AML-193 (cell line): Measurements from ENCODE around the gene PRMT5.
A peak's percentile ranks its signal among the peaks of the same experiment; 100 is the strongest.
"Not testable (repeated sequence)": the region's sequence is repeated elsewhere in the genome, so short reads cannot be mapped to it uniquely, and the experiment has no call there.

ENCODE experiments used
- DNase-seq, 2 experiments: peaks; one replicate each; lab custom pipeline; 2025; lab: John Stamatoyannopoulos, UW

Gene PRMT5

DNA sequence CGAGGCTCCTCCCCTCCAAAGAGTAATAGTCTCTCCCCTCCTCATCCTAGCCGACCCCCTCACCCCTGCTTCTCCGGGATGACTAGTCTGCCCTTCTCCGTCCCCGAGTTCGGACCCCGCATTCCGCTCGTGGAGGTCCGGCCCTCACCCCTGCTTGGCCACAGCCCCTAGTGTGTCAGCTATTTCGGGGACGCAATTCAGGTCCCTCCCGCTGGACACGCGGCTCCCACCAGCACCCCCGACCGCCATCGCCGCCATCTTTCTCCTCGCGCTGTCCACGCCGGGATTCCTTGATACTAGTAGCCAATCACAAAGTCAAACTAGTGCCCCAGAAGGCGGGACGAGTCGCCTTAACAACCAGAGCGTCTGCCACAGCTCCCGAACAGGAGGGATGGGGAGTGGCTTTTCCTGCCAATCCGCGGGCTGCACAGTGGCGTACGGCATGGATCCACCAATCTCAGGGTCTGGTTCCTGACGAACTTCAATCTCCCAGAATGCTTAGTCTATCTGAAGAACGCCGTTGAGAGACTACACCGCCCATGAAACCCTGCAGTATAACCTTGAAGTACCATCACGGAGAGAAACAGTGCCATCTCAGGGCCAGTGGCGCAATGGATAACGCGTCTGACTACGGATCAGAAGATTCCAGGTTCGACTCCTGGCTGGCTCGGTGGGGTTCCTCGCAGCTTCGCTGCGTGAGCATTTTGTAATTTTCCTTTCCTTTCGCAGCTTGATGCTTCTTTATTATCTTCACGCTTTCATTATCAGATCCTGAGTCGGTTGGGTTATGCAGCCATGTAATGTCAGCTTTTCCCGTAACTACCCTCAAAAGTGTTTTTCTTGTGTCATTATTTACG lies at the start of gene PRMT5:
Gene PRMT5, minus strand, starts transcription at position 273 of the 857 bp plus-strand sequence. Its CDS starts 15 bp downstream, at position 258.
- DNase-seq = peak; percentile 99

DNA sequence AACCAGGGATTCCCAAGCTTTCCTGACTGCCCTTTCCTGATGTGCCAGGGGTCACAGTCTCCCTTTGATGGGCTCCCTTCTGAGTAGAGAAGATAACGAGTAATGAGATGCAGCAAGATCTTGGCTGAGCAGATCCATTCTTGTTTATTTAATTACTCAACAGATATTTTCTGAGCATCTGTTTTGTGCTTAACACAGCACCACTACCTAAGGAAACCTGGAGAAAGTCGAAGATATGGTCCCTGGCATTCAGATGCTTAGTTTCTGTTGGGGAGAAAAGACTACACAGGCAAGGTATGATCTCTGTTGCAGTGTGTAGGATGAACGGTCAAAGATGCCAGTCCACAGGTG lies 49.3 kb upstream of the PRMT5 start:
- no peak for DNase-seq

DNA sequence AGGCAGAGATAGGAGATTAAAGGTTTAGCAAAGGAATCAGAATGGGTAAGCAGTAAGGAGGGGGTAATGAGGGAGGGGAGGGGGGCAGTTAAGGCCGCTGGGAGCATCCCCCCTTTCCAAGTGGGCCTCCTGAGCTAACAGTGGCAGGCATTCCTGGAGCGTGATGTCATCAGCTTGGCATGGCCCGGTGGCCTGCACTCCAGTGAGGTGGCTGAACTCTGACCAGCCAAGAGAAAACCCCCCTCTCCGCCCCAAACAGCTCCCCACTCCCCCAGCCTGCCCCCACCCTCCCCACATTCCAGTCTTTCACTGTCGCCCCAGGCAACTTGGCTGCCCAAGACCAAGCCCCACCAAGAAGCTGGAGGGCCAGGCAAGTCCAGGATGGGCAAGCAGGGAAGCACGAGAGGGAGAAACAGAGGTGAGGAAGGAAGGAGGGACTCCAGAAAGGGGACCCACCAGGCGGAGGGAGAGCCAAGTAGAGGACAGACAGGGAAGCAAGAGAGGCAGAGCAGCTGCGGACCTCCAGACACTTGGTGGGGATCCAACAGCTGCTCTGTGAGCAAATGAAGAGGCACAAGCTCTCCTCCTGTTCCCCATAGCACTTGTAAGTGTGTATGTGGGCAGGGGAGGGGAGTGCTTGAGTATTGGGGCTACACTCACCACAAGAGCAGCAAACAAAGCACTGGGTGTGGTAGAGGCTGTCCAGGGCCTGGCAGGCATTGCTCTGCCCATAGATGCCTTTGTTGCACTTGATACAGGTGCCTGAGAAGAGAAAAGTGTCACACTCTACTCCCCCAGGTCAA lies 48.7 kb upstream of the PRMT5 start:
- DNase-seq = no peak

DNA sequence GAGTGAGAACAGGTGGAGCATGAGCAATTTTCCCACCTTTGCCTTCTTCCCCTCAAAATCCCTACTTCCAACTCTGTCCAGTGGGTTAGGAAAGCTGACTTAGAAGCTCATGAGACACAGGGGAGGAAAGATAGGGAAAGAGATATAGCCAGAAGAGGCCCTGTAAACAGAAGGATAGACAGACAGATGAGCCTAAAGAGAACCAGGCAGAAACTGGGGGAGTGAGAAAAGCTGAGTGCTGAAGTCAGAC lies 48.2 kb upstream of the PRMT5 start:
- DNase-seq = no peak

DNA sequence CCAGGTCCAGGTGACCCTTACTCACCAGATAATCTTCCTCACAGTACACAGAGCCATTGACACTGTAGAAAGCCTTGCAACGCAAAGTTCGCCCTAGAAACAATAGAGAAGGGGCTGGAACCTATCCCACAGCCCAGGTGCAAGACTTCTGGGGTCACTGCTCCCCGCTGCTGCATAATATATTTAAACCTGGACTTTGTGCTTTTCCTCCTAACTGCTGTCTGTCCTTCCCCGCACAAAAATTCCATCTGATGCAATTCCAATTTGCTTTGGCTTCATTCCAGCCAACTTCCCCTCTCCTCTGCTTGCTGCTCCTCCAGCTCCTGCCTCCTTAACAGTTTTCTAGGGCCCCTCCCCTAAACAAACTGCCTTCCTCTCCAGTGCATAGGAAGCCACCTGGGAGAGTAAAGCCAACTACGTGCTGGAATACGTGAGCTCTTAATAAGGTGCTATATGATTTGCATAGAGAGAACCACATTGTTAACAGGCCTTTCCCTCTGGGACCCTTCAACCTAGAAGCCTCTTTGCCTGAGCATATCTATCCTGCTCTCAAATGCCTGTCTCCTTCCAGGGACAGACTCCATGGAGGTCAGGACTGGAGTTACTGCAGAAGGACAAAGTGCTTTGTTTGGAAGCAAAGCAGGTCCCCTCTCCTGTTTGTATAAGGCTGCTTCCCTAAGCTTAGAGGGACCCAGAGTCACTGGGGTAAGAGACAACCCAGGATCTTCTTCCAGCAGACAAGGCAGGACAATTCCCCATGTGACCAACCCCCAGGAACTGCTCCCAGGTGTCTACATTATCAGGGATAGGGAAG lies 47.7 kb upstream of the PRMT5 start:
- DNase-seq = no peak

DNA sequence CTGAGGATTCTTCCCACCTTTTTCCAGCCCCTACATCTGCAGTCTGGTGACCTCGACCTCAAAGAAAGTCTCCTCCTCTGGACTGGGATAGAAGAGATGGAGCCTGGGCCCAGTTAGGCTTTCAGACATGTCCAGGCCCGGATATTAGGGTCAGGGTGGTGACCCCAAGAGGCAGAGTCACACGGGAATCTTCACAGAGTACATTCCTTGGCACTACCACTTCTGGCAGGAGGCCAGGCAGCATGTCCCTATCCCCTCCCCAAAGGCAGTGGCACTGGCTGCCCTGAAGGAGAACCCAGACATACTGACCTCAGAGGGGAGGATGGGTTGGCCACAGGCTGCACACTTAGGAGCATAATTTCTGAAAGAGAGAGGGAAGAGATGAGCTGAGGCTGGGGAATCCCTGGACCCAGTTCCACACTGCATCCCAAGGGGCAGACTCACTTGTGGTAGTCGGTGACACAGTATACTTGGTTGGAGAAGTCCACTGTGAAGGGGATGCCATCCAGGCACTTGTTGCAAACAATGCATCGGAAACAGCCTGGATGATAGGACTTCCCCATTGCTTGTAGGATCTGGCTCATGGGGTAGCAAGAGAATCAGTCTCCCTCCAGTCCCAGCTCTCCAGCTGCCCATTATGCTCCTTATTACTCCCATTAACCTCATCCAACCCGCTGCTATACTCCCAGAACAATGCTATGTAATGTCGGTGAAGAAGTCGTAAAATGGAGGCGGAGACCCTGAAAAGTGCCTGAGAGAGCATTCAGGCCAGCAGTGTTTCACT lies 45.5 kb upstream of the PRMT5 start:
- DNase-seq = no peak

DNA sequence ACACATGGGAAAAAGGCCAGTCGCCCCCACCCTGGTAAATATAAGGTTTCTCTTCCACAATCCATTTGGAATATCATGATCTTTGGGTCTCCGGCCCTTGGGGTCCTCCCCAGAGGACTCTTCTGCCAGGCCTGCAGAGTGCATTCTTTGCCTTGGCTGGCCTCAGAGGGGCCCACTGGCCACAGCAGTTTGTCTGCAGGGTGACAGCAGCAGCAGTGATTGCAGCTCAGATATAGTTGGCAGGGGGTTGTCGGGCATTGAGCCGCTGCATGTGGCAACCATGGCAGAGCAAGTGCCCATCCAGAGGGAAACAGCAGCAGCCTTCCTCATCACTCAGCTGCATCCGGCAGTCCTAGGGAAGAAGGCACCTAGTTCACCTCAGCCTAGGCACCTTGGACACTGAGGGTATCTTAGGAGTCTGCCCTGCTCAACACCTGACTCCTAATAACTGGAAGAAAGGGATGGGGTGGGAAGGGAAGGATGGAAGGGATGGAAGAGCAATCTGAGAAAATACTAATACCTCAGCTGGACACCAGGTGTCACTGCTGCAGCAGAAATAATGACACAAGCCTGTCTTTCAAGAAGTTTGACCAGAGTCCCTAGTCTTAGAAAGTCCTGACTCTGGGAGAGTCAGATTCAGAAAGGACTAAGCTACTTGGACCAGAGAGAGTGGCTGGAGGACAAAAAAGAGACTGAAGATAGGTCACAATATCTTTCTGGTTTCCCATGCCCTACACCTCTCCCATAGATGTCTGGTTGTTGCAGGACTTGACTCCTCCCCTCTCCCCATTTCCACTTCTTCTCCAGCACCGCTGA lies 44.2 kb upstream of the PRMT5 start:
- DNase-seq = peak; percentile 33 to 49

DNA sequence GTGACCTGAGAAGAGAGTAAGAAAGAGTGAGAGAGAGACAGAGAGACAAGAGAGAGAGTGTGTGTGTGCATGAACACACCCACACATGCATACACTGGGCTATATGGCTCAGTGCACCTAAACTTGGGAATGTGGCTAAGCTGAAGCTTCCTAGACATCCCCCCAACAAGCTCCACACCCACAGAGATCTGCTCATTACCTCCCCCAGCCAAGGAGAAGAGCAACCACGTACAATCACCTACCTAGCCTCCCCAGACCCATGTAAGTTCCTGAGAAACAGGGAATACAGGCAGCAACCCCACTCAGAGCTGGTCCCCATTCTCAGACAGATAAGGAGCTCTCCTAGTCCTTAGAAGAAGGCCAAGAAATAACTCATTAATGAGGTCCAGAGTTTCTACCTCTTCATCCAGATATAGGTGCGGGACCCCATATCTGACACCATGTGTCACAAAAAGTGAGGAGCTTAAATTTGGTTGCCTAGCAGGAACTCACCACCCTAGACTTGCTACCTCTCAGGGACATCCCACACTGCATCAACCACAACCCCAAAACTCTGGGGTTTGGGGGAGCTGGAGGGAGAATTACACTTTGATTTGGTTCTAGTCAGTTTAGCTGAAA lies 43.2 kb upstream of the PRMT5 start:
- DNase-seq = no peak

DNA sequence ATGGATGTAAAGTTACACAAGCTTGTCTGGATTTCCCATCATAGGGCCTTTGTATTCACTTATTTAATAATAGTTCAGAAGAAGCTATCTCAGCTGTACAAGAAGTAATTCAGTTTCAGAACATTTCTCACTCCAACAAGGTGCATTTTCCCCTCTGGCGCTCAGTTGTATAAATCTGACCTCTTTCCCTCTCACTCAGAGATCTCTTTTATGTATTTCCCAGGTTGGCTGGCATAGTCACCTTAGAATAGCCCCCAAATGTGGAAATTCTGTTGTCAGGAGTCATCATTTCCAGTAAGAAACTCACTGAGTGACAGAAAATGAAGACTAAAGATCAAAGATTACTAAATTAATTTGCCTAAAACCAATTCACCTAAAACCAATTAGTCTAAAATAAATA lies 42.0 kb upstream of the PRMT5 start:
- DNase-seq = no peak

DNA sequence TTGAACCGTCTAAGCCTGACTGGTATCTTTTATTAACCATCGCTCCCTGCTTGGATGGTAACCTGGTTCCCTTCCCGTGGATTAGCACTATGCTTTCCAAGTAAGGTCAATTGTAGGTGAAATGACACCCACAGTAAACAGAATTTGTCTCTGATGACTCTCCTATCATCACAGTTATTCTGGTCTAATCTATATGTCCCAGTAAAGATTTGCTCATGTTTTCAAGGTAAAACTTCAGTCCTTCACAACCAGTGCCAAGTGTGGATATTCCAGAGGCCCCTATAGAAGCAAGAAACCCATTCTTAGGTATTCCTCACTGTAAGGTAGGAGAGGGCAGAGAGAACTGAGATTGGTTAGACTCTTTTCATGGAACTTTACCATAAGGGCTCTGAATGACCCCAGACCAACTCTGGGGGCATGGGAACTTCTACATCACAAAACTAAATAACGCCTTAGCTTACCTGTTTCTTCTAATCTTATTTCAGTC lies 37.6 kb upstream of the PRMT5 start:
- no peak for DNase-seq

DNA sequence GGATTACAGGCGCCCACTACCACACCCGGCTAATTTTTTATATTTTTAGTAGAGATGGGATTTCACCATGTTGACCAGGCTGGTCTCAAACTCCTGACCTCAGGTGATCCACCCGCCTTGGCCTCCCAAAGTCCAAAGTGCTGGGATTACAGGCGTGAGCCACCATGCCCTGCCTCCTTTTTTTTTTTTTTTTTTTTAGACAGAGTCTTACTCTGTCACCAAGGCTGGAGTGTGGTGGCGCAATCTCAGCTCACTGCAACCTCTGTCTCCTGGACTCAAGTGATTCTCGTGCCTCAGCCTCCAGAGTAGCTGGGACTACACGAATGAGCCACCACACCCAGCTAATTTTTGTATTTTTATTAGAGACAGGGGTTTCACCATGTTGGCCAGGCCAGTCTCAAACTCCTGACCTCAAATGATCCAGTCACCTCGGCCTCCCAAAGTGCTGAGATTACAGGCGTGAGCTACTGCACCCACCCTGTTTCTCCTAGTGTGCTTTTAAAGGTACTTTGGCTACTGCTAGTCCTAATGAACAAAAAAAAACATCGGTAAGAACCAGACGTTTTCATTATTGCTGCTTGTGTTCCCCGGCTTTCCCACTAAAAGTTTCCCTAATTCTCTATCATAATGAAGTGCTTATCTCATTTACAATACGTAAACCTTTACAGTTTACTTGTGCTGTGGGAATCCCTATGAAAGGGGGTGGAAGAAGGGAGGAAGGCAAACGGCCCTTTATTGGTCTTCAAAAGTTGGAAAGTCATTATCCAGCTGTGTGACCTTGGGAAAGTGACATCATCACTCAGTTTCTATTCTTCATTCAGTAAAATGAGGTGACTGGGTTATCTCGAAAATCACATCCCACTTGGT lies 37.0 kb upstream of the PRMT5 start:
- not testable (repeated sequence) for DNase-seq

DNA sequence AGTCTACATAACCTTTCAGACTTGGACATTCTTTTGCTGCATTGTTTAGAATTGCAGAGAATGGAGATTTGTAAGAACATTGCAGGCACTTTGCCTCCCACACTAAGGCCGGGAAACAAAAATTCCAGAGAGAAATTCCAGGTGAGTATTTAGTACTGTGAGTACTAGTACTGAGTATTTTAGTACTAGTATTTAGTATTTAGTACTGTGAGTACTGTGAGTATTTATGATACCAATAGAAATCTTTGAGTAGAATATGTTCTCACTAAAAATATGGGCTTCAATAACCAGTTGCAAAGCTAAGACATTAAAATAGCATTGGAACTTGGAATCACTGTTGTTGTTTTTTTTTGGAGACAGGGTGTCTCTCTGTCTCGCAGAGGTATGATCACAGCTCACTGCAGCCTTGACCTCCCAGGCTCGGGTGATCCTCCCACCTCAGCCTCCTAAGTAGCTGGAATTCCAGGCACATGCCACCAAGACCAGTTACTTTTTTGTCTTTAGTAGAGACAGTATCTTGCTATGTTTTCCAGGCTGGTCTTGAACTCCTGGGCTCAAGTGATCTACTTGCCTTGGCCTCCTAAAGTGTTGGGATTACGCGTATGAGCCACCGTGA lies 33.0 kb upstream of the PRMT5 start:
- DNase-seq = no peak

DNA sequence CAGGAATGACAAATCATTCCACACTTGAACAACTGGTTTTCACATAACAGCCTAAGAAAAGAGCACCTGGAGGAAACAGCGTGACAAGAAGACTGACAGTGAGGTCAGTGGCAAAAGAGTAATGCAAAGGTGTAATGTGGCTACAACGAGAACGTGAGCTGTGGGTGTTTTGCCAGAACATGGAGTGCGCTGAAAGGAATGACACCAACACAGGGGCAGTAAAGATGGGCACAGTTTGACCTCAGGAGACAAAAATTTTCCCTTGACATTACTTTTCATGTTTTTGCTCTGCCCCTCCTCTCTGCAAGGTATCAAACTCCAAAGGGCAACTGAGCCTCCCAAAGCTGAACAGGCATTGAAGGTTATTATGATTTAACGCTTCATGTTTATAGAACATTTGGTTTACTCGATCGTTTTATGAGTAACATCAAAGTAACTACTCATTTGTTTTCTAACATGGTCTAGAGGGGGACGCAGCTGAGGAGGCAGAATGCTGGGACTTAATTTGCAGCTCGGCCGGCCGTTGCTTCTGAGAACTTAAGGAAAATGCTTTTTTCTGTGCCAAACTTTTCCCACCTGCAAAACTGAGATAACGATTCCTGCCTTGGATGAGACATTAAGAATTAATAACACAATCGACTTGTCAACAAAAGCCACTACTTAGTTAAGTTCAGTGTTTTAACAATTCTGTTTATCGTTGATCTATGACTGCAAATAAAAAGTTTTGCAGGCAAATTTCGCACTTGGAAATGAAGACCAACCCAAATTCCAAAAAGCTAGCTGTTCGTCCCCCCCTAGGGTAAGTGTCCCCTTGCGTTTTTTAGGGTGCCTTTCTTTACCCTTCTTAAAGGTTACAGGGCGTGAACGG lies 26.8 kb upstream of the PRMT5 start:
- no peak for DNase-seq

DNA sequence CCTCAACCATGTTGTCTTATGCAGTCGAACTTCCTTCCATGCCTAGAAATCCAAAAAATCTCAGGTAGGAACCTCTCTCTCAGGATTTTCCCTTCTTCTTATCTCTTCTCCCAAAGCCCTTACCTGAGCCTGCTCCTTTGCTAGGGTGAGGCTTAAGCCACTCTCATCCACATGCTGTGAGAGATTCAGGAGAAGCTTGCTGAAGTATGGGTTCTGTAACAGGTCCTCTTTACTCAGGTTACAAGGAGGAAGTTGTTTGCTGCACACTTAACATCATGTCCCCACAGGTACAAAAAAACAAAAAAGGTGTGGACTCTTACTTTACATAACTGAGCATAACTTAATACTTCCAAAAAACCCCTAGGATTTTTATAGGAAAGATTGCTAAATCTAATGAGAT lies 23.2 kb upstream of the PRMT5 start:
- DNase-seq = no peak

DNA sequence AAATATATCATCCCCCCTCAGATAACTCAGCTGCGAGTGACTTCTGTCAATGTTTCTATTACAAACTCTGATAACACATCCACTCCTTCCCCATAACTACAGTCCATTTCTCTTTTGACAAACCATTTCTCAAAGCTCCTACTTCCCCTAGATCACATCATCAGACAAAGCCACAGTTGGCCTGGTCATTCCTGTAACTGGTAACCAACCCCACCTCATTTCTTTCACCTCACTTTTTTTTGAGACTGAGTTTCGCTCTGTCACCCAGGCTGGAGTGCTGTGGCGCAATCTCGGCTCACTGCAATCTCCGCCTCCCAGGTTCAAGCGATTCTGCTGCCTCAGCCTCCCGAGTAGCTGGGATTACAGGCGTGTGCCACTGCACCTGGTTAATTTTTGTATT lies 22.6 kb upstream of the PRMT5 start:
- peak; percentile 71 for DNase-seq

DNA sequence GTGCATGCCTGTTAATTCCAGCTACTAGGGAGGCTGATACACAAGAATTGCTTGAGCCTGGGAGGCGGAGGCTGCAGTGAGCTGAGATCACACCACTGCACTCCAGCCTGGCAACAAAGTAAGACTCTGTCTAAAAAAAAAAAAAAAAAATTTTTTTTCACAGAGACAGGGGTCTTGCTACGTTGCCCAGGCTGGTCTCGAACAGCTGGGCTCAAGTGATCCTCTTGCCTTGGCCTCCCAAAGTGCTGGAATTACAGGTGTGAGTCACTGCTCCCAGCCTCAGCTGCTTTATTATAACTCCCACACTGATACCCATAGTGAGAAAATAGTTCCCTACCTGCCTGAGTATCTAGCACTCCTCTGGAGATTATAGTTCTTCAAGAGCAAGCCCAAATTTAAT lies 16.5 kb upstream of the PRMT5 start:
- no peak for DNase-seq

DNA sequence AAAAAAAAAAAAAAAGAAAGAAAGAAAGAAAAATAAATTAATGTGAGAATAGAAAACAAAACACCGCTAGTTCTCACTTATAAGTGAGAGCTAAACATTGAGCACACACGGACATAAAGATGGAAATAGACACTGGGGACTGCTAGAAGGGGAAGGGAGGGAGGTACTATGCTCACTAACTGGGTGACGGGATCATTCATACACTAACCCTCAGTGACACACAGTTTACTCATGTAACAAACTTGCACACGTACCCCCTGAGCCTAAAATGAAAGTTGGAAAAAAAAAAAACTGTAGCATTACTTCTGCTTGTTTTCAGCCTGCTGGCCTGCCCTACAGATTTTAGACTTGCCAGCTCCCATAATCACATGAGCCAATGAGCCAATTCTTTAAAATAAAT lies 10.5 kb upstream of the PRMT5 start:
- no peak for DNase-seq

DNA sequence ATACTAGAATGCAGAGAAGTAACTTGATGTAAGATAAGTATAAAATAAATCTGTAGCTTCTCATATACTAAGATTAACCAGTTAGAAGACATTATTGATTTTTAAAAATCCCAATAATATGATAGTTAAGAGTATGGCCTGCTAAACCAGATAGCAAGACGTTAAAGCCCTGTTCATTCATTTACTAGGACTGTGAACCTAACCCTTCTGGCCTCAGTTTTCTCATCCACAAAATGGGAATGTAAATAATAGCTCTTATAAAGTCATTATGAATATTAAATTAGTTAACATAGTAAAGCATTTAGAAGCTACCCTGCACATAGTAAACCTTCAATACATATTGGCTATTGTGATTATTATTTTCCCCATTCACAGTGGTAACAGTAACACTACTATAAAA lies 6.0 kb upstream of the PRMT5 start:
- DNase-seq = no peak
